GM18873 (cell line): ENCODE data around the gene AKAP12.
"Not testable (repeated sequence)": the region's sequence is repeated elsewhere in the genome, so short reads cannot be mapped to it uniquely, and the experiment has no call there.

ENCODE experiments used
- ATAC-seq: cut with Tn5 transposase; IDR thresholded peaks from one replicate; pipeline ENCODE4 v1.9.1; 2021; ENCODE audit warnings: mild to moderate bottlenecking, moderate library complexity, moderate number of reproducible peaks; ENCODE audit not compliant: unreplicated experiment, low FRiP score

Gene AKAP12

DNA sequence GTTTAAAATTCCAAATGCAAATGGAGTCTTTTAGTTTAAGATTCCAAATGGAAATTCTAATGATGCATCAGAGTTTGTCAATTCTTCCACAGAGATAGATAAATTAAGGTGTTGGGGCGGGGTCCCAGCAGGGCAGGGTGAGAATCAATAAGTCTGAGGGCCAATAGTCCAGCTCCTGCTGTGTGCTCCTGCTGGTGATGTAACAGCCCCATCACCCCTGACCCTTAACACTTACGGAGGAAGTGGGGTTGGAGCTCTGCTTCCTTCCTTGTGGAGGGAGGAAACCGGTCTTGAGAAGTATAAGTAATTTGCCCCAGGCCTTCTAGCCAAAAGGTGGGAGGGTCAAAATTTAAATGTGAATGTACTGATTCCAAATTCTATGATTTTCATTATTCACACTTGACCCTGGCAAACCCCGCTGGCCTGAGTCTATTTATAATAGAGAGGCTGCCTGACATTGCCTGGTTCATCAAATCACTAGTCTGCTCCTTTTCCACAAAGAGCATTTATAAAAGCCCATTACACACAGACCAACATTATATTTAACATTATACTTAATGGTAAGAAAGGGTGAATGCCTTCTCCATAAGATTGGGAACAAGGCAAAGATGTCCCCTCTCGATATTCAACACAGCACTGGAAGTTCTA is 134.4 kb downstream of the AKAP12 start:
- no peak for ATAC-seq

DNA sequence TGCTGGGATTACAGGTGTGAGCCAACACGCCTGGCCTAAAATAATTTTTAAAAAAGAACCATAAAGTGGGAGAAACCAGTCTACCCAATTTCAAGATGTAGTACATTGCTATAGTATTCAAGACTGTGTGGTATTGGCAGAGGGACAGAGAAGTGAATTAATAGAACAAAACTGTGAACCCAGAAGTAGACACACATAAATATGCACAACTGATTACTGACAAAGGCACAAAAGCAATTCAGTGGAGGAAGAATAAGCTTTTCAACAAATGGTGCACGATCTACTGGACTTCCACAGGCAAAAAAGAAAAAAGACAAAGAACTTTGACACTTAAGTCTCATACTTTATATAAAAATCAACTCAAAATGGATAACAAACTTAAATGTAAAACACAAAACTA is 136.1 kb downstream of the AKAP12 start:
- ATAC-seq: no peak

DNA sequence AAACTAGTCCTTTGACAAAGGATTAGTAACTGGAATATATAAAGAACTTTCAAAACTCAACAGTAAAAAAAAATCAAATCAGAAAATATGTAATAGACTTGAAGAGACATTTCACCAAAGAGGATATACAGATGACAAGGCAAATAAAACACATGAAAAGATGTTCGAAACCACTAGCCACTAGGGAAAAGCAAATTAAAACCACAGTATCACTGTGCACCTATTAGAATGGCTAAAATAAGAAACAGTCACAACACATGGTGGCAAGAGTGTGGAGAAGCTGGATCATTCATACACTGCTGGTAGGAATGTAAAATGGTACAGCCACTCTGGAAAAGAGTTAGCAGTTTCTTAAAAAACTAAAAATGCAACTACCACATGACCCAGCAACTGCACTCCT is 136.7 kb downstream of the AKAP12 start:
- no peak for ATAC-seq

DNA sequence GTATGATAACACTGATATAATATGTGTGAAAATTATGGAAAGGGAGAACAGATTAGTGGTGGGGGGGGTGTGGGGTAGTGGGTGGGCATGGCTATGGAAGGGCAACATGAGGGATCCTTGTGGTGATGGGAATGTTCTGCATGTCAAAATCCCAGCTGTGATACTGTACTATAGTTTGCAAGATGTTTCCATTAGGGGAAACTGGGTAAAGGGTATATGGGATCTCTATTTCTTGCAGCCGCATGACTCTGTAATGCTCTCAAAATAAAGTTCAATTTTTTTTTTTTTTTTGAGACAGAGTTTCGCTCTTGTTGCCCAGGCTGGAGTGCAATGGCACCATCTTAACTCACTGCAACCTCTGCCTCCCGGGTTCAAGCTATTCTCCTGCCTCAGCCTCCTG is 137.3 kb downstream of the AKAP12 start:
- ATAC-seq: no peak

DNA sequence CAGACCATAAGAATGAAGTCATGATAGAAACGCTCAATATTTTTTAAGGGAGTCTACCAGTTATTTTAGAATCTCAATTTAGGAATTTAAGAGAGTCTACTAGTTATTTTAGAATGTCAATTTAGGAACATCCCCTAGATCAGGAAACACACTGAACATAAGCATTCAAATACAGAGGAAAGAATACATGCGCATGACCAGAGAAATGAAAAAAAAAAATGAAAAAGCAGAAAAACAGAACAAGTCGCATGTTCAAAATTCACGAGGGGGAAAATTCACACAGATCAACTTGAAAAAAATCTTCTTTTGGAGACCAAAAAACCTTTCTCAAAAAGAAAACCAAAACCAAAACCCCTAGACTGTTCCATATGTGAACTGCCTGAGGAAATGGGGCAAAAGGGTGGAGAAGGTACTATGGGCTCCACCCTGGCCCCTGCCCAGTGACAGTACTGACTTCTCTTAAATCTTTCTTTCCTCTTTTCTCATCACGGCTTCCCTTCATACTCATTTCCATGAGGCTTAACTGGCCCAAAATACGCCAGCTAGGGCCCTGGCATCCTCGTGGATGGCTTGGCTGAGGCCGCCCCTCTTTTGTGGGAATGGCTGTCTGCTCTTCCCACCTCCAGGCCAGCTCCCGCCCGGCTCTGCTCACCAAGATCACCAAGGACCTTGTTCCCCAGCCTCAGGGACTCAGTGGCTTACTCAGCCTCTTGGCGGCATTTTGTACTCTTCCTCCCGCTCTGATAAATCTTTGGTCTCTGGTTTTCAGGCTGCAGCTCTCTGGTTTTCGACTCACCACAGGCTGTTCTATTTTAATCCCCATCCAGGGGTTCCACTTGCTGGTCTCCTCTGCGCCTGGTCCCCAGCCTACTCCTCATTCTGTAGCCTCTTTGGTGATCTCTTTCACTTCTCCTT is 140.4 kb downstream of the AKAP12 start:
- no peak for ATAC-seq

DNA sequence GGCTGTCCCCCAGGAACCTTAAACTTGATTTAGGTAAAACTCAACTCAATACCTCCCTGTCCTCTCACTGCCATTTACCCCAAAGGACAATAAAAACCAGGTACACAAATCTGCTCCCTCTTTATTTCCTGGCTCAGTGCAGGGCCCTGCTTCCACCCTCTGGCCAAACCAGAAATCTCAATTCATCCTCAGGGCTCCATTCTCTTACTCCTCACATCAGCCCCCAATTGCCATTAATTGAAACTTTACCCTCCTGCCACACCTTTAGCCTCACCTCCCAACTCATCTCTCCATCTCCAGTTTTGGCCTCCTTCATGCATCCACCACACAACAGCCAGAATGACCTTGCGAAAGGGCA is 141.1 kb downstream of the AKAP12 start:
- ATAC-seq: no peak

DNA sequence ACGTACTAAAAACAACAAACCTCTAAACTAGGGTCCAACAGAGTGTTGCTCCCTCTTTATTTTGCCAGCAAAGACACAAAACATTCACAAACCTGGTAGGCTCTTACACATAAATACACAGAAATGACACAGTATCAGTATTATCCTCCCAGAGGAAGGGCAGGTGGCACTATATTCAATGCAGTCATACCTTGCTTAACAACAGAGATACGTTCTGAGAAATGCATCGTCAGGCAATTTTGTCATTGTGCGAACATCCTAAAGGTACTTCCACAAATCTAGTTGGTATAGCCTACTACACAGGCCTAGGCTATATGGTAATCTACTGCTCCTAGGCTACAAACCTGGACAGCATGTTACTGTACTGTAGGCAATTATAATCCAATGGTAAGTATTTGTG is 142.0 kb downstream of the AKAP12 start:
- no peak for ATAC-seq

DNA sequence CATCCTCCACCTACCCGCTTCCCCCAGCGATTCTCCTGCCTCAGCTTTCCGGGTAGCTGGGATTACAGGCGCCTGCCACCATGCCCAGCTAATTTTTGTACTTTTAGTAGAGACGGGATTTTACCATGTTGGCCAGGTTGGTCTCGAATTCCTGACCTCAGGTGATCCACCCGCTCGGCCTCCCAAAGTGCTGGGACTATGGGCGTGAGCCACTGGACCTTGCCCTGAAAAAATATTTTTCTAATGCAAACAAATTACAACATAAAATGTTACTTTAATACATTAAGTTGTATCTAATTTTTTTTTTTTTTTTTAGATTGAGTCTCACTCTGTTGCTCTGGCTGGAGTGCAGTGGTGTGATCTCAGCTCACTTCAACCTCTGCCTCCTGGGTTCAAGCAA is 142.9 kb downstream of the AKAP12 start:
- not testable (repeated sequence) for ATAC-seq

DNA sequence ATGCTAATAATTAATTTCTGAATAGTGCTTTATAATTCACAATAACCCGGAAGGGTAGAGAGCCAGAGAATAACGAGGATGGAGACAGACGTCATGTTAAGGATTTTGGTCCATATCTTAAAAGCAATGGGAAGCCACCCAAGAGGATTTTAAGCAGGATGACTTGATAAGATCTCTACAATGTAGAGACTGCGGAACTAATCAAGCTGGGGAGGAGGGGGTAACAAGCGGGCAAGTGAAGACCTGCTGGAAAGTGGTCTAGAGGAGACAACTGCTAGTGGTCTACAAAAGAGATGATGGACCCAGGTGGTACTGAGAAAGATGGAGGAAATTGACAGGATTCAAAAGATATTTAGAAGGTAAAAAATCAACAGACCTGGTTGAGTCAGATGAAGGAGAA is 144.4 kb downstream of the AKAP12 start:
- no peak for ATAC-seq

DNA sequence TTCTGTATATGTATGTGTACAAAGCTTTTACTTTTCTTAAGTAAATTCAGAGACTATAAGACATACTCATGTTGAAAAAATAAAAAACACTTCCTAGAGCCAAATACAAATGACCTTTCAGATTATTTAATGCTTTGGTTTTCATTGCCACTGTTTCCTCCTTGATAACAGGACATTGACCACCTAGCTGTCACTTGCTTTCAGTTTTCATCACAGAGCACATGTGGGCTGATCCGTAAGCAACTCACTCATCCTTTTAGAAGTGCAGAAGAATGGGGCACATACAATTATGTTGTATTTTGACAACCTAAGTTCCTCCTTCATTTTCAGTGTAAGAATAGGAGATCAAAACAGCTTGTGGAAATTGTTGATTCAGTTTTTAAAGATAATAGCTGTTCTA is 145.4 kb downstream of the AKAP12 start:
- no peak for ATAC-seq

DNA sequence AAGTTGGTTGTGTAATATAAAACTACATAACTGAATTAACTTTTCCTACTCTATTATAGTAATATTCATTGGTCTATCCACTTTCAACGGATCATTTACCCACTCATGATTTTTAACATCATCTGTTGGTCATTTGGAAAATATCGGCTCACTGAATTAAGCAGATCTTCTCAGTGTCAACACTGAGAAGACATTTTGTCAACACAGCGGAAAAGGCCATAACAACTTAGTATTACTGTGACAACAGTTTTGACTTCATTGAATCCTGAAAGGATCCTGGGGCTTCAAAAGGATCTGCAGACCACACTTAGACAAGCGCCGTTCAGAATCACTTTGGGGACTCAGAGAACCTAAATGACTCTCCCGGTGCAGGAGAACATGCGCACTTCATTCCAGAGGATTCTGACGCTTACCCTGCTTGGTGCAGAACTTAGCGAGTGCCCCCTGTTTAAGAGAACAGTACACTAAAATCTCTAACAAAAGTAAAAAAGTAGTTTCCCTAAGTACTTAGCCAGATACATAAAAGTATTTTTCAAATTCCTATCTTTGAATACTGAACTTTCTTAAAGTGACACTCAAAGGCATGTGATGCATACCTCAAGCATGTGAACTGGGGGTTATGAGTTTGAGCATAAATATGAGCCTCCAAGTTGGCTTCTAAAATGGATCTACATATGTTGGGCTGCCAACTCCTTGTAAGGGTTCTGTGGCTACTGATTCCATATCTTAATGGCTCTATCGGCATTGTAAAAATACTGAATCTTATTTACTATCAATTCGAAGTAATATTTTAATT is 147.6 kb downstream of the AKAP12 start:
- no peak for ATAC-seq

DNA sequence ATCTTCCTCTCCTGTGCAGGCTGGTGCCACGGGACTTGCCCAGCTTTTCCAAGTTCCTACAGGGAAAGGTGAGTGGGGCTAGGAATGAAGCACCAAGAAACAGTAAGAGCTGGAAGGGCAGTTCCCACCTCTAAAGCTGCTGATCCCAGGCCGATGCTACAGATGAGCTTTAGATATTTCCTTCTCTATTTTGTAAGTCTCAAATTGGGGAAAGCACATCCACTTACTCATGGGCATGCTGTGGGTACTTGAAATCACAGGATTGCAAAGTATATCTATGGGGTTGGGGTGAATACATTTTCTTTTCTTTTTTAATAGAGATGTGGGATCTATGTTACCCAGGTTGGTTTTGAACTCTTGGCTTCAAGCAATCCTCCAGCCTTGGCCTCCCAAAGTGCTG is 148.5 kb downstream of the AKAP12 start:
- ATAC-seq: no peak

DNA sequence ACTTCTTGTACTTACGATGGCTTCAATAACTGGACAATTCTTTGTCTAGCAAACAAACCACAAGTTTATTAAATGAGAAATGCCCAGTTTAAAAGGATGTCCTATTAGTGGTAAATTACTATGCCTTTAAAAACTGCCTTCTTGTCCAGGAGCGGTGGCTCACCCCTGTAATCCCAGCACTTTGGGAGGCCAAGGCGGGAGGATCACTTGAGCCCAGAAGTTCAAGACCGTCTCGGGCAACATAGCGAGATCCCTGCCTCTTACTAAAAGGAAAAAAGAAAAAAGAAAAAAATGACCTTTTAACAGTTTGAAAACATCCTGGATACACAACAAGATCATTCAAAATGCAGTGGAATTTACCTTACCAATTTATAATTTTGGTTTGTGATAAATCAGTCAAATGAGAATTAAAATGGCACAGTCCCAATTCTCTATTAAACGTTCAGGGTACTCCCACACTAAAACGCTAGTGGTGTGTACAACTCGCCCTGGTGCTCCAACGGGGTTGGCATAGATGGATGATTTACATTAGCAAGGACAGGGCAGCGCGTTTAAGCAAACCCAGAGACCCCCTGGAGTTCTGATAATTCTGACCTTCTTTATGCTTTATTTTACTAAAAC is 149.3 kb downstream of the AKAP12 start:
- ATAC-seq: no peak

DNA sequence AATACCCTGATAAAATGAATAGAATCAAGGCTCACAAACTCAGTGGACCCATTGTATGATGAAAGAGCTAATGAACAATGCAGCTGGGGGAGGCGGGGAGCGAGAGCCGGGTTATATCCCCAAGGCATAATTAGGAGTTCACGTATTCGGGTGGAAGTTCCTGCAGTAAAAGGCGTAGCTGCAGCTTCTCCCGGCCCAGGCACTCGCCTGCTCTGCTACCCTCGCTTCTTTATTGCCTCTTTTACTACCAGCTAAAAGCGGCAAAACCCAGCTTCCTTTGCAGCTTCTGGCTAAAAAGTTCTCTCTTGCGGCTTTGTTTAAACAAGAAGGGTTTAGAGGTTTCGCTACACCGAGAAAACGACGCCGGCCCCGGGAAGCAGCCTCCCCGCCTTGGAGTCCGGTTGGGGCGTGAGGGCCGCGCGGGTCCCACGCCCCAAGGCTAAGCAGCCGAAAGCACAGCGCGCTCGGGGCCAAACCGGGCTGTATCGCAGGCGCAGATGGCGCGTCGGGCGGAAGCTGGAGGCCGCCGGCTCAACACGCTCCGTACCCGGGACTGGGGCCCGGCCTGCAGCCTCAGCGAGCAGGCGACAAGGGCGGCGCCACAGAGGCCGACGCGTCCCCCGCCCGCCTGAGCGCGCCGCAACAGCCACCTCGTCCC is 150.0 kb downstream of the AKAP12 start:
- ATAC-seq: peak; percentile 50

DNA sequence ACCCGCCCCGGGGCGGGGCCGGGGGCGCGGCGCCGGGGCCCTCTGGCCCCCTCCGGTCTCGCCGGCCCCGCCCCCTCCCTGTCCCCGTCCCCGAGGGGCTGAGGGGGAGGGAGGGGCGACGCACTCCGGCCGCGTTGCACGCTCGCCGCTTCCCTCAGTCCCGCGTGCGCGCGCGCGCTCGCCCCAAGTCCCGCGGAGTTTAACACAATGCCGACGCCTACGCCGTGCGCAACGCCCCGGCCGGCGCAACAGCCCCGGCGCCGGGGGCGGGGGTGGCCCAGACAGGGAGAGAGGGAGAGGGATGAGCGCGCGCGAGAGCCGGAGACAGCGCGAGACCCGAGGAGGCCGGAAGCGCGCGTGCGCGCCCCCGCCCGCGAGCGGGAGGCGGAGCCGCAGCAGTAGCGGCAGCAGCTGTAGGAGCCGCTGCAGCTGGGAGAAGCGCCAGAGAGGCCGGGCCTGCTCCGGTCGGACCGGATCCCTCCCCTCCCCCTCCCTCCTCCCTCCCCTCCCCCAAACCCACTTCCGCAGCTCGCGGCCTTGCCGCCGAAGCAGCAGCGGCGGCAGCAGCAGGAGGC is 150.6 kb downstream of the AKAP12 start:
- ATAC-seq: peak; percentile 81

DNA sequence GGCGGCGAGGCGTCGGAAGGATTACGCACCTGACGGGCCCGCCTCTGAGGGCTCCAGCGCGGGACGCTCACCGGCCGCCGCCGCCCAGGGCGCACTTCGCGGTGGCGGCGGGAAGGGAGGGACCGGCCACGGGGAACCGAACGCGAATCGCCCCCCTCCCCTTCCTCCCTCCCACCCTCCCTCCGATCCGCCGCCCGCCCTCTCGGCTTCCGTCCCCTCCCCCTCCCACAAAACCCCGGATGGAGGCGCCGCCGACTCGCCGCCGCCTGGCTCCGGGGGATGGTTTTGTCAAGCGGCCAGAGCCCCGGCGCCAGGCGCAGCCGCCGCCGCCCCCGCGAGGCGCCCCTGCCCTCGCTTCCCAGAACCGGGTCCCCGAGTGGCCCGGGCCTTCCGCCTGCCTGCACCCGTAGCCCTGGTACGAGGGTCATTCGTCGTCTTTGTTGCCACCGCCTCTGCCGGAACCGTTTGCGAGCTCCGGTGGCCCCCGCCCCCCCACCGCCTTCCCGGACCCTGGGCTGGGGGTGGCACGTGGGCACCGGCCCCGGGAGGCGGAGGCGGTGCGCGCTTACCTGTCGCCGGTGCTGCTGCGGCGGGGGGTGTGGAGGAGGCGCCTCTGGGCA is 151.2 kb downstream of the AKAP12 start:
- ATAC-seq: peak; percentile 1

DNA sequence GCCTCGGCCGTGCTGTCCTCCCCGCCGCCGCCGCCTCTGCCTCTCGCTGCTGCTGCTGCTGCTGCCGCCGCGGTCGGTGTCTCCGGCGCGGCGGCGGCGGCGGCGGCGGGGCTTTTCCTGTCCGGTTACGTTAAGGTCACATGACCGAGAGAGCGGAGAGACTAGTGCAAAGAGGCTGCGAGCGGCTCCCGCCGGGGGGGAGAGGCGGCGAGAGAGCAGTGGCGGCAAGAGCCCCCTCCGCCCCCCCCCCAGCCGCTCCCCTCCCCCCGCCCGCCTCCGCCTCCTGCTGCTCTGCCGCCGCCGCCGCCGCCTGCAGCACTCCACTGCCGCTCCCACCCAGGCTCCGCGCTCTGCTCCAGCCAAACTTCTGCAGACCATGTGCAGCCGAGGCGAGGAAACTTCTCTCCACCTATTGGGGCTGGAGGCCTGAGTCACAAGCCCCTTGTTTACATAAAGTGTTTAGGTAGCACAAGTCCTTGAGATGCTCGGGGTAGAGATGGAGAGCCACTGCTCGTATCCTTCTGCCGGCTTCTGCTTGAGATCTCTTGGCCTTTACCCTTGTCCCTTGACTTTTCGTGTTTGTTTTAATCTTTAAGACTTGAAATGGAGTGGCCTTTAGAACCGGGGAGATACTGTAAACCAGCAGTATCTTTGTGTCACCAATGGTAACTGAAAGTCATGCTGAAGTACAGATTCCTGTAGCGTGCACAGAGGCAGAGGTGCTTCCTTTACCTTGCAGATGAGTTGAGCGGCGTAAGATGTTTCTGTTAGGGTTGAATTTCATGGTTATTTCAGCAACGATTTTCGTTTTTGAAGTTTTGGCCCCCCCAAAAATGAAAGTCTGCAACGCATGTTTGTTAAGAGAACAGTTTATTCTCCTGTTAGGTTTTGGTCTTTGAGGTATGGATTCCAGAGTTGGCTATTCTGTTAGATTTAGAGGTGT is 152.0 kb downstream of the AKAP12 start, which contains the start of gene ZBTB2:
ZBTB2 (minus strand) TSS at position 89 of the 943 bp plus-strand sequence. CDS start 17,922 bp downstream, outside the sequence.
- ATAC-seq: no peak

DNA sequence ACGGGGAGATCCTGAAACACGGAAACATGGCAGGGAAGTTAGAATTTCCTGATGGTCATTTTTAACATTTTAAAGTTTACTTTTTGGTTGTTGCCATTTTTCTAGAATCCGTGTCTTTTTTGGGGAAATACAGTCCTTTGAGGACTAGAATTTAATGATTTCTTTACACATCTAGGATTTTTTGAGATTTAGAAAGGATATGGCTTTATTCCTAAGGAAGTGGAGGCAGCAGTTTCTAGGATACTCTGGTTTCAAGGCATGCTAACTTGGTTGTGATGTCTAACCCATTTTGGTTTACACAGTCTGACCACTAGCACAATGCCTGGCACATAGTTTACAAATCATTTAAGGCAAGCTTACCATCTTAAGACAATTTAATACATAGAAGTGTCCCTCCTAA is 152.7 kb downstream of the AKAP12 start:
- no peak for ATAC-seq
